ENCODE results near the gene IMPDH2.
A peak's percentile ranks its signal among the peaks of the same experiment; 100 is the strongest.

IMPDH2 gene

GRCh38 chr3:48991851-48992545 lies 37.2 kb downstream of the IMPDH2 start:
- Histone ChIP-seq H3K9me3 (ENCODE audit: low read length) (no peaks in the 10 kb centered on the region), H3K36me3 (ENCODE audit: insufficient read depth, low read length) (peaks cover 5% of the 10 kb centered on the region), H3K4me3 (ENCODE audit: low read length) (no peak overlapping the region), H2AFZ (ENCODE audit: low read depth, low read length) (no peak overlapping the region), H3K27me3 (ENCODE audit: insufficient read depth, low read length) (no peaks in the 10 kb centered on the region), H3K4me1 (ENCODE audit: insufficient read depth, low read length) (peaks cover 23% of the 10 kb centered on the region)

GRCh38 chr3:48990636-48991469 lies 38.3 kb downstream of the IMPDH2 start:
- Histone ChIP-seq H3K27me3 (ENCODE audit: insufficient read depth, low read length) (no peaks in the 10 kb centered on the region), H3K4me1 (ENCODE audit: insufficient read depth, low read length) (peaks cover 19% of the 10 kb centered on the region), H2AFZ (ENCODE audit: low read depth, low read length) (peak overlapping the region; percentile 53), H3K36me3 (ENCODE audit: insufficient read depth, low read length) (peaks cover 5% of the 10 kb centered on the region), H3K4me3 (ENCODE audit: low read length) (peak overlapping the region; percentile 65), H3K9me3 (ENCODE audit: low read length) (no peaks in the 10 kb centered on the region)

GRCh38 chr3:48989796-48990635 lies 39.2 kb downstream of the IMPDH2 start, which contains the start of gene P4HTM:
Gene P4HTM, plus strand, starts transcription at chr3:48990241. Its CDS starts 16 bp downstream, at chr3:48990257.
- Histone ChIP-seq H3K27me3 (ENCODE audit: insufficient read depth, low read length) (no peaks in the 10 kb centered on the region), H3K4me3 (ENCODE audit: low read length) (peak within 1 kb of the TSS; percentile 65), H3K36me3 (ENCODE audit: insufficient read depth, low read length) (peaks cover 11% of the 10 kb centered on the region)

GRCh38 chr3:48989126-48989795 lies 39.9 kb downstream of the IMPDH2 start:
- Histone ChIP-seq H2AFZ (ENCODE audit: low read depth, low read length) (peak overlapping the region; percentile 53), H3K27me3 (ENCODE audit: insufficient read depth, low read length) (no peaks in the 10 kb centered on the region)

More at GRCh38 chr3:48989796-48990635, 39.2 kb downstream of the IMPDH2 start, which contains the start of gene P4HTM:
- peaks cover 19% of the 10 kb centered on the region for H3K4me1 ChIP-seq (ENCODE audit: insufficient read depth, low read length)
- H2AFZ ChIP-seq (ENCODE audit: low read depth, low read length): peak within 1 kb of the TSS; percentile 53
- H3K9me3 ChIP-seq (ENCODE audit: low read length): no peaks in the 10 kb centered on the region

GRCh38 chr3:48985831-48986376 lies 43.3 kb downstream of the IMPDH2 start:
- Histone ChIP-seq H3K4me1 (ENCODE audit: insufficient read depth, low read length) (peaks cover 9% of the 10 kb centered on the region), H3K9me3 (ENCODE audit: low read length) (no peaks in the 10 kb centered on the region), H2AFZ (ENCODE audit: low read depth, low read length) (no peak overlapping the region), H3K36me3 (ENCODE audit: insufficient read depth, low read length) (peaks cover 38% of the 10 kb centered on the region), H3K27me3 (ENCODE audit: insufficient read depth, low read length) (no peaks in the 10 kb centered on the region), H3K4me3 (ENCODE audit: low read length) (no peak overlapping the region)

More at GRCh38 chr3:48989126-48989795, 39.9 kb downstream of the IMPDH2 start:
- Histone ChIP-seq H3K36me3 (ENCODE audit: insufficient read depth, low read length) (peaks cover 15% of the 10 kb centered on the region), H3K4me3 (ENCODE audit: low read length) (peak overlapping the region; percentile 65), H3K9me3 (ENCODE audit: low read length) (no peaks in the 10 kb centered on the region), H3K4me1 (ENCODE audit: insufficient read depth, low read length) (peaks cover 19% of the 10 kb centered on the region)

- Histone ChIP-seq H3K4me1 (ENCODE audit: insufficient read depth, low read length) (peaks cover 8% of the 10 kb centered on the region), H3K27me3 (ENCODE audit: insufficient read depth, low read length) (no peaks in the 10 kb centered on the region), H3K9me3 (ENCODE audit: low read length) (no peaks in the 10 kb centered on the region), H3K4me3 (ENCODE audit: low read length) (no peak overlapping the region), H3K36me3 (ENCODE audit: insufficient read depth, low read length) (peaks cover 47% of the 10 kb centered on the region), H2AFZ (ENCODE audit: low read depth, low read length) (no peak overlapping the region)
Measured at GRCh38 chr3:48984663-48985062, 44.5 kb downstream of the IMPDH2 start.

GRCh38 chr3:48983096-48983495 lies 46.1 kb downstream of the IMPDH2 start:
- H3K27me3 ChIP-seq (ENCODE audit: insufficient read depth, low read length): no peaks in the 10 kb centered on the region
- H3K36me3 ChIP-seq (ENCODE audit: insufficient read depth, low read length): peaks cover 58% of the 10 kb centered on the region
- no peaks in the 10 kb centered on the region for H3K9me3 ChIP-seq (ENCODE audit: low read length)
- no peaks in the 10 kb centered on the region for H3K4me1 ChIP-seq (ENCODE audit: insufficient read depth, low read length)
- no peak overlapping the region for H3K4me3 ChIP-seq (ENCODE audit: low read length)
- H2AFZ ChIP-seq (ENCODE audit: low read depth, low read length): no peak overlapping the region

- Histone ChIP-seq H3K9me3 (ENCODE audit: low read length) (no peaks in the 10 kb centered on the region), H3K27me3 (ENCODE audit: insufficient read depth, low read length) (no peaks in the 10 kb centered on the region), H3K36me3 (ENCODE audit: insufficient read depth, low read length) (peaks cover 61% of the 10 kb centered on the region), H3K4me3 (ENCODE audit: low read length) (no peak overlapping the region), H3K4me1 (ENCODE audit: insufficient read depth, low read length) (no peaks in the 10 kb centered on the region), H2AFZ (ENCODE audit: low read depth, low read length) (no peak overlapping the region)
Measured at GRCh38 chr3:48982686-48983085, 46.5 kb downstream of the IMPDH2 start.

GRCh38 chr3:48982016-48982415 lies 47.2 kb downstream of the IMPDH2 start:
- no peaks in the 10 kb centered on the region for H3K9me3 ChIP-seq (ENCODE audit: low read length)
- H2AFZ ChIP-seq (ENCODE audit: low read depth, low read length): no peak overlapping the region
- H3K4me3 ChIP-seq (ENCODE audit: low read length): no peak overlapping the region
- no peaks in the 10 kb centered on the region for H3K4me1 ChIP-seq (ENCODE audit: insufficient read depth, low read length)
- H3K27me3 ChIP-seq (ENCODE audit: insufficient read depth, low read length): no peaks in the 10 kb centered on the region
- H3K36me3 ChIP-seq (ENCODE audit: insufficient read depth, low read length): peaks cover 63% of the 10 kb centered on the region

- Histone ChIP-seq H2AFZ (ENCODE audit: low read depth, low read length) (no peak overlapping the region), H3K4me3 (ENCODE audit: low read length) (no peak overlapping the region), H3K4me1 (ENCODE audit: insufficient read depth, low read length) (no peaks in the 10 kb centered on the region), H3K9me3 (ENCODE audit: low read length) (no peaks in the 10 kb centered on the region), H3K36me3 (ENCODE audit: insufficient read depth, low read length) (peaks cover 70% of the 10 kb centered on the region), H3K27me3 (ENCODE audit: insufficient read depth, low read length) (no peaks in the 10 kb centered on the region)
Measured at GRCh38 chr3:48980295-48980694, 48.9 kb downstream of the IMPDH2 start.

GRCh38 chr3:48979451-48979850 lies 49.7 kb downstream of the IMPDH2 start:
- H3K9me3 ChIP-seq (ENCODE audit: low read length): no peaks in the 10 kb centered on the region
- H2AFZ ChIP-seq (ENCODE audit: low read depth, low read length): no peak overlapping the region
- no peak overlapping the region for H3K4me3 ChIP-seq (ENCODE audit: low read length)
- H3K36me3 ChIP-seq (ENCODE audit: insufficient read depth, low read length): peaks cover 70% of the 10 kb centered on the region
- no peaks in the 10 kb centered on the region for H3K27me3 ChIP-seq (ENCODE audit: insufficient read depth, low read length)
- no peaks in the 10 kb centered on the region for H3K4me1 ChIP-seq (ENCODE audit: insufficient read depth, low read length)

All from neuron (in vitro differentiated cells).